Coronary artery (tissue), 2 donors: ENCODE data around the gene ETV6.

Source experiments
- DNase-seq: peaks from one replicate; pipeline ENCODE4 v3.0.0-alpha.2; 2017; ENCODE audit warnings: low spot score
- H3K27ac ChIP-seq, 2 donors: fragments of 200-600 bp; sonication (generic); one replicate each; pipeline ENCODE4 v1.5.1; 2016 to 2019
- H3K4me3 ChIP-seq: fragments of 200-600 bp; sonication (generic); 2 replicates; pipeline ENCODE4 v1.5.1; 2016; ENCODE audit warnings: mild to moderate bottlenecking, moderate library complexity
- TF ChIP-seq, protein P1 (sequence below): fragments of 200-600 bp; sonication (generic); IDR thresholded peaks from one replicate; pipeline ENCODE4 v1.5.1; 2019; ENCODE audit warnings: antibody characterized with exemption

ETV6 gene

DNA sequence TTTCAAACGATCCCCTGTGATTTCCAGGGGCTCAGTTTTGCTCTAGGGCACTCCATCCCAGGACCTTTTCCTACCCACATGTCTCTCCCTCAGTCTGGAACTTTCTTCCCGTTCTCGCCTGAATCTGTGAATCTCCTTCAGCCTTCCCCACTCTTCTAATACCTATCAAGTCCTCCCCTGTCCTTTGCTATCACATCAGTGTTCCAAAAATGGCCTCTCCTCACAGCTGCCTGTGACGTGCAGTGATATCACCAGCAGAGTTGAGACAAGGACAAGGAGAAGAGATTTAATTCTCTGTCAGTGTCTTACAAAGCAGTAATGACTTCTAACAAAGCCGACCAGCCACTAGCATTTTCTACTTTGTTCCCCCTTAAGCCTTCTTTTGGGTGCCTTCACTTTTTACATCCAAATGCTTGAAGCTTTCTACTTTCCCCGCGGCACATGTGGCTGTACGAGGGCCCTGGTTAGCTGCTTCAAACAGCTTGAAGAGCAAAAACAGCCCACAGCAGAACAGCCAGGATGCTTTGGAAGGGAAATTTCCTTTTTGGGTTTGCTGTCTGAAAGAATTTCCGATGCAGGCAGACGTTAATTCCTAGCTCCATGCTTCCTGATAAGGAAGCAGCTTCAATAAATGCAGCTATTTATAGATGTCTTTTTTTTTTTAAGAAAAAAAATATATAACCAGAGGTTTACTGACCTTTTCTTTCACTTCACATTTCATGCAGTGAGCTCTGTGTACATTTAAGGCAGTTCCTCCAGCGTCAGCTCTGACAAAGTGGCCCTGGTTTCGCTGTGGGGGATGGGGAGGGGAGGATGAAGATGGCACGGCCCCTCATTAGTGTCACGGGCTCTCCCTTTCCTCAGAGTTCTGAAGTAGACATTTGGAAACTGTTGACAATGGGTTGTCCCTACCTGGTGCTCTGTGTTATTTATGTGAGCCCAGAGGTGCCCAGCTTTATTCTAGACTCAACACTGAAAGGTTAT, 109.3 kb downstream of the ETV6 start:
- TF ChIP-seq, protein P1, sequence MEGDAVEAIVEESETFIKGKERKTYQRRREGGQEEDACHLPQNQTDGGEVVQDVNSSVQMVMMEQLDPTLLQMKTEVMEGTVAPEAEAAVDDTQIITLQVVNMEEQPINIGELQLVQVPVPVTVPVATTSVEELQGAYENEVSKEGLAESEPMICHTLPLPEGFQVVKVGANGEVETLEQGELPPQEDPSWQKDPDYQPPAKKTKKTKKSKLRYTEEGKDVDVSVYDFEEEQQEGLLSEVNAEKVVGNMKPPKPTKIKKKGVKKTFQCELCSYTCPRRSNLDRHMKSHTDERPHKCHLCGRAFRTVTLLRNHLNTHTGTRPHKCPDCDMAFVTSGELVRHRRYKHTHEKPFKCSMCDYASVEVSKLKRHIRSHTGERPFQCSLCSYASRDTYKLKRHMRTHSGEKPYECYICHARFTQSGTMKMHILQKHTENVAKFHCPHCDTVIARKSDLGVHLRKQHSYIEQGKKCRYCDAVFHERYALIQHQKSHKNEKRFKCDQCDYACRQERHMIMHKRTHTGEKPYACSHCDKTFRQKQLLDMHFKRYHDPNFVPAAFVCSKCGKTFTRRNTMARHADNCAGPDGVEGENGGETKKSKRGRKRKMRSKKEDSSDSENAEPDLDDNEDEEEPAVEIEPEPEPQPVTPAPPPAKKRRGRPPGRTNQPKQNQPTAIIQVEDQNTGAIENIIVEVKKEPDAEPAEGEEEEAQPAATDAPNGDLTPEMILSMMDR = no peak
- no peak for DNase-seq
- Histone ChIP-seq H3K4me3 (peak overlapping the region; percentile 16), H3K27ac (peak overlapping the region; percentile 96 to 97)

DNA sequence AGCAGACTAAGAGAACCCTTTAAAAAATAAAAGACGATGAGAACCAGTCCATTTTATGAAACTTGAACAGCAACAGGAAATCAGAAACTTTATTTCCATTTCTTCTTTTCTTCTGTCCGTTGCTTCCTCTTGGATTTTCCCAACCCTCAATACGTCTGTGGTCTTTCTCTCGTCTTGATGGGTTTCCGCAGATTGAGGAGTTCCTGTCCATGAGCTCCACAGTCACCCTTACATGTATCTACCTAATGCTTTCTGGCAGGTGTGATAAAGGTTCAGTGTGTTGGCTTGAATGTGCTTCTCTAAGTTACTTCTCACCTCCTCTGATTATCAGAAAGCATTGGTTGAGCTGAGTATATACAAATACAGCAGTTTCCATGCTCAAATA, 110.0 kb downstream of the ETV6 start:
- H3K4me3 ChIP-seq = no peak overlapping the region
- no peak for DNase-seq
- TF ChIP-seq, protein P1 = no peak
- peak overlapping the region; percentile 86 to 96 for H3K27ac ChIP-seq

DNA sequence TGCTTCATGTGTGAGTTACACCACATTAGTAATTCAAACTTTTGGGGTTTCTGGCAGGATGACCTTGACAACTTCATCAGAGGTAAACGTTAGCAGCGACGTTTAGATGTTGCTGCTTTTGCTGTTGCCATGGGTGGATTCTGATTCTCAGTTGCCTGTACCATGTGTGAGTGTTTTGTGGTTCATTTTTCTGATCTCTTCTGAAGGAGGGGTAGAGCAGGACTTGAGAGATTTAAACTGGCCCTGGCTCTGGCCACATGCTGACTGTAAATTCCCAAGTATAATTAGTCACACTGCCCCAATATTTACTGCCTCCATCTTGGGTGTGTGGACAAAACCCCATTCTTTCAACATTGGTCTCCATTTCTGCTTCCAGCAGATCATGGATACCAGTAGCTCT, 110.4 kb downstream of the ETV6 start:
- TF ChIP-seq, protein P1 = no peak
- Histone ChIP-seq H3K4me3 (no peak overlapping the region), H3K27ac (peak overlapping the region; percentile 86 to 96)
- DNase-seq = no peak

DNA sequence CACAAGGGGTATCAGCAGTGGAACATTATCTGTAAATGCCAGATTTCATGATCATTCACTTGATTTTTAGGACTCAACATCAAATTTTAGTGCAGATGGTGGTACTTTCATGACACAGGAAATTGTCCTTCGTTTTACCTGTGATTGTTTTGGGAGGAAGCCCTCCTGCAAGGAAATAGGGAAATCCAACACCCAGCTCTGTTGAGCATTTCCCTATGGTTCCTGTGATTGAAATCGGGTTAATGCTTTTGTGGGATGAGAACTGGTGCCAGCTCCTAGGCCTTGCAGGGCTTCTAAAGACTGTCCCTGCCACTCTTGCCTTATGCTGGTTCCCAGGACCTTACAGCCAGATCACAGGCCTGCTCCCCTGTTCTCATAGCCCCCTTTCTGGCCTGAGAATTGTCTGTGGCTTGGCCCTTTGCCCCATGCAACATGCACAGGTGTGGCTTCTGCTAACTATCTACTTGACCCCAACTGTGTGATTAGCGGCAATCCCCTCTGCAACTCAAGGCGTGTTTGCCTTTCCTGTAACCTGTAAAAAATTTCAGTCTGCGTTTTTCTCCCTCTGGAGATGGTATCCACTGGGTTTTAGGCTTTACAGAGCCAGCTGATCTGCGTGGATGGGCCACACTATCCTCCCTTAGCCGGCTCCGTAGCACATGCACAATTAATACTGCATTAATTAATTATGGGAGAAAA, 112.5 kb downstream of the ETV6 start:
- no peak for DNase-seq
- TF ChIP-seq, protein P1 = no peak
- peak overlapping the region; percentile 29 to 89 for H3K27ac ChIP-seq
- no peak overlapping the region for H3K4me3 ChIP-seq

DNA sequence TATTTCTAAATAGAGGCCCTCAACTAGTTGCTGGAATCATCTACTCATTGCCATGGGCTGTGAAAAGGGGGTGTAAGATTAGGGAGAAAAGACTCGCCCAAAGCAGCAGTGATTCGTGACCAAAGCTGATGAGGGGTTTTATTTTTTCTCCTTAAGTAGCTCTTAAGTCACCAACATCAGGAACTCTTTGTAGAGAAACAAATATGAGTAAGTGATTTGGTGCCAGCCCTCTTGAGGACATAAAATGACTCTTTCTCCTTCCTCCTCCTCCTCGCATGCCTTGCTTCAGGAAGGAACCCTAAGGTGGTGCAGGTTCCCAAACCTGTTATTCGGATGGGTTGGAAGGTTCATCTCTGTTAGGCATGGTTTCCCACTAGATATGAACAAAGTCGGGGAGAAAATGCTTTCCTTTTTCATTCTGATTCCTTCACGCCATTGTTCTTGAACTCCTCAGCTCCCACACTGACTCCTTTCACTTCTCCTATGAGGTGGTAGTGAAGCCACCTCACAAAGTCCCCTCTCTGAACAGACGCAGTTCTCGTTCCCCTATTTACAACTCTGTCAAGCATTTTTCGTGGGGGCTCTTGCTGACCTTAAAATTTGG, 113.4 kb downstream of the ETV6 start:
- TF ChIP-seq, protein P1 = no peak
- DNase-seq = no peak
- H3K27ac ChIP-seq = peak overlapping the region; percentile 29 to 89
- no peak overlapping the region for H3K4me3 ChIP-seq

GRCh38 chr12:11763760-11764520, 114.5 kb downstream of the ETV6 start:
- no peak overlapping the region for H3K4me3 ChIP-seq
- H3K27ac ChIP-seq = peak overlapping the region; percentile 29 to 89
- TF ChIP-seq, protein P1 = no peak
- DNase-seq = no peak
